Measurements from ENCODE around the gene SNRNP200.

DNA sequence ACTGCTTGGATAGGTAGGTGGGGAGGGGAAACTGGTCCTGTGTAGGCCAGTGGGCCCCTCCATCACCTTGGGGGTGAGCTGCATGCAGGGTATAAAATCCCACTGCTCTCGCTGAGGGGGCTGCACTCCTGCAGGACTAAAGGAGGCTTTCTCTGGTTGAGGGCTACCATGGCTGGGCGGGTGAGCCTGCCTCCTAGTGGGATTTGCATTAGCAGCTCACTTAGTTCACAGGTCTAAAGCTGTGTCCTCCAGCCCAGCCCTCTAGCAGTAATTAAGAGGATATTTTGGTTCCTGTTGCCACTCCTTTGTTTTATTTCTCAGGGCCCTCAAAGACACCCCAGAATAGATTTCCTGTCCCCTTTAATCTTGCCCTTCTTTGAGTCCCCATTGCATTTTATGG, 64.1 kb downstream of the SNRNP200 start:
- TF ChIP-seq, protein P1, sequence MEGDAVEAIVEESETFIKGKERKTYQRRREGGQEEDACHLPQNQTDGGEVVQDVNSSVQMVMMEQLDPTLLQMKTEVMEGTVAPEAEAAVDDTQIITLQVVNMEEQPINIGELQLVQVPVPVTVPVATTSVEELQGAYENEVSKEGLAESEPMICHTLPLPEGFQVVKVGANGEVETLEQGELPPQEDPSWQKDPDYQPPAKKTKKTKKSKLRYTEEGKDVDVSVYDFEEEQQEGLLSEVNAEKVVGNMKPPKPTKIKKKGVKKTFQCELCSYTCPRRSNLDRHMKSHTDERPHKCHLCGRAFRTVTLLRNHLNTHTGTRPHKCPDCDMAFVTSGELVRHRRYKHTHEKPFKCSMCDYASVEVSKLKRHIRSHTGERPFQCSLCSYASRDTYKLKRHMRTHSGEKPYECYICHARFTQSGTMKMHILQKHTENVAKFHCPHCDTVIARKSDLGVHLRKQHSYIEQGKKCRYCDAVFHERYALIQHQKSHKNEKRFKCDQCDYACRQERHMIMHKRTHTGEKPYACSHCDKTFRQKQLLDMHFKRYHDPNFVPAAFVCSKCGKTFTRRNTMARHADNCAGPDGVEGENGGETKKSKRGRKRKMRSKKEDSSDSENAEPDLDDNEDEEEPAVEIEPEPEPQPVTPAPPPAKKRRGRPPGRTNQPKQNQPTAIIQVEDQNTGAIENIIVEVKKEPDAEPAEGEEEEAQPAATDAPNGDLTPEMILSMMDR (IDR thresholded peaks at IDR 0.05) = no peak
- no peak for TF ChIP-seq POLR2A (IDR thresholded peaks at IDR 0.05)
